Measurements from ENCODE around the gene NUP210L. TPM values are rescaled to one million over a fixed set of nuclear protein-coding genes. Genes with fewer than 3 reads are reported as not detected.

NUP210L gene
- total and polyA plus RNA-seq, 9 of the 15 experiments (the other 6 are each of a cell fraction or from before 2014, with no cell fraction given), result 0.01 to 0.04 TPM; not detected in 7

- TF ChIP-seq OTX1 (CRISPR knock-in tag; IDR thresholded peaks at IDR 0.05) (0 out of 2 replicates have a peak, but pooled peaks have one; percentile 44), POLR2AphosphoS5 (IDR thresholded peaks at IDR 0.05; ENCODE audit: control insufficient read depth, insufficient read depth, low read depth, low read length) (peak; percentile 19; the same call in 1 of the 2 replicates), CTCFL (IDR thresholded peaks at IDR 0.05; ENCODE audit: borderline replicate concordance, insufficient read depth, low read depth, low read length, poor library complexity, severe bottlenecking) (peak; percentile 76), ZNF197 (CRISPR knock-in tag; IDR thresholded peaks at IDR 0.05; ENCODE audit: low read depth) (no peak), CREBBP (IDR thresholded peaks at IDR 0.05; ENCODE audit: low read depth, low read length) (no peak), YY1 (IDR thresholded peaks at IDR 0.05; ENCODE audit: borderline replicate concordance in 1 of 3, control insufficient read depth in 1 of 3, extremely low read depth in 1 of 3, insufficient read depth in 3 of 3, insufficient read length in 1 of 3, insufficient replicate concordance in 2 of 3, low read depth in 1 of 3, low read length in 2 of 3) (peak in 1 of 3 experiments; percentile 11), SREBF1 (IDR thresholded peaks at IDR 0.05; ENCODE audit: borderline replicate concordance, low read depth, low read length) (no peak), ARHGAP35 (IDR thresholded peaks at IDR 0.05; ENCODE audit: partially characterized antibody) (no peak), ZNF12 (CRISPR knock-in tag; IDR thresholded peaks at IDR 0.05) (no peak), CBX2 (IDR thresholded peaks at IDR 0.05; ENCODE audit: insufficient read depth, low read length, poor library complexity, severe bottlenecking) (no peak), ZNF764 (CRISPR knock-in tag; IDR thresholded peaks at IDR 0.05; ENCODE audit: low read depth) (no peak), SP2 (IDR thresholded peaks at IDR 0.05; ENCODE audit: extremely low read depth, low read depth, low read length, poor library complexity, severe bottlenecking) (no peak), CHD4 (IDR thresholded peaks at IDR 0.05; ENCODE audit: insufficient read depth, insufficient replicate concordance, low read depth, low read length, poor library complexity, severe bottlenecking) (no peak)
- TF ChIP-seq, protein P1, sequence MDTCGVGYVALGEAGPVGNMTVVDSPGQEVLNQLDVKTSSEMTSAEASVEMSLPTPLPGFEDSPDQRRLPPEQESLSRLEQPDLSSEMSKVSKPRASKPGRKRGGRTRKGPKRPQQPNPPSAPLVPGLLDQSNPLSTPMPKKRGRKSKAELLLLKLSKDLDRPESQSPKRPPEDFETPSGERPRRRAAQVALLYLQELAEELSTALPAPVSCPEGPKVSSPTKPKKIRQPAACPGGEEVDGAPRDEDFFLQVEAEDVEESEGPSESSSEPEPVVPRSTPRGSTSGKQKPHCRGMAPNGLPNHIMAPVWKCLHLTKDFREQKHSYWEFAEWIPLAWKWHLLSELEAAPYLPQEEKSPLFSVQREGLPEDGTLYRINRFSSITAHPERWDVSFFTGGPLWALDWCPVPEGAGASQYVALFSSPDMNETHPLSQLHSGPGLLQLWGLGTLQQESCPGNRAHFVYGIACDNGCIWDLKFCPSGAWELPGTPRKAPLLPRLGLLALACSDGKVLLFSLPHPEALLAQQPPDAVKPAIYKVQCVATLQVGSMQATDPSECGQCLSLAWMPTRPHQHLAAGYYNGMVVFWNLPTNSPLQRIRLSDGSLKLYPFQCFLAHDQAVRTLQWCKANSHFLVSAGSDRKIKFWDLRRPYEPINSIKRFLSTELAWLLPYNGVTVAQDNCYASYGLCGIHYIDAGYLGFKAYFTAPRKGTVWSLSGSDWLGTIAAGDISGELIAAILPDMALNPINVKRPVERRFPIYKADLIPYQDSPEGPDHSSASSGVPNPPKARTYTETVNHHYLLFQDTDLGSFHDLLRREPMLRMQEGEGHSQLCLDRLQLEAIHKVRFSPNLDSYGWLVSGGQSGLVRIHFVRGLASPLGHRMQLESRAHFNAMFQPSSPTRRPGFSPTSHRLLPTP (IDR thresholded peaks at IDR 0.05; ENCODE audit: borderline replicate concordance, extremely low read depth, insufficient read length), result no peak
- TF ChIP-seq, protein P2, sequence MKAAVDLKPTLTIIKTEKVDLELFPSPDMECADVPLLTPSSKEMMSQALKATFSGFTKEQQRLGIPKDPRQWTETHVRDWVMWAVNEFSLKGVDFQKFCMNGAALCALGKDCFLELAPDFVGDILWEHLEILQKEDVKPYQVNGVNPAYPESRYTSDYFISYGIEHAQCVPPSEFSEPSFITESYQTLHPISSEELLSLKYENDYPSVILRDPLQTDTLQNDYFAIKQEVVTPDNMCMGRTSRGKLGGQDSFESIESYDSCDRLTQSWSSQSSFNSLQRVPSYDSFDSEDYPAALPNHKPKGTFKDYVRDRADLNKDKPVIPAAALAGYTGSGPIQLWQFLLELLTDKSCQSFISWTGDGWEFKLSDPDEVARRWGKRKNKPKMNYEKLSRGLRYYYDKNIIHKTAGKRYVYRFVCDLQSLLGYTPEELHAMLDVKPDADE (conservative IDR thresholded peaks at IDR 0.05; ENCODE audit: control insufficient read depth, low read depth, low read length), result no peak; the same call in 1 of the 2 replicates
- TF ChIP-seq, protein P3, sequence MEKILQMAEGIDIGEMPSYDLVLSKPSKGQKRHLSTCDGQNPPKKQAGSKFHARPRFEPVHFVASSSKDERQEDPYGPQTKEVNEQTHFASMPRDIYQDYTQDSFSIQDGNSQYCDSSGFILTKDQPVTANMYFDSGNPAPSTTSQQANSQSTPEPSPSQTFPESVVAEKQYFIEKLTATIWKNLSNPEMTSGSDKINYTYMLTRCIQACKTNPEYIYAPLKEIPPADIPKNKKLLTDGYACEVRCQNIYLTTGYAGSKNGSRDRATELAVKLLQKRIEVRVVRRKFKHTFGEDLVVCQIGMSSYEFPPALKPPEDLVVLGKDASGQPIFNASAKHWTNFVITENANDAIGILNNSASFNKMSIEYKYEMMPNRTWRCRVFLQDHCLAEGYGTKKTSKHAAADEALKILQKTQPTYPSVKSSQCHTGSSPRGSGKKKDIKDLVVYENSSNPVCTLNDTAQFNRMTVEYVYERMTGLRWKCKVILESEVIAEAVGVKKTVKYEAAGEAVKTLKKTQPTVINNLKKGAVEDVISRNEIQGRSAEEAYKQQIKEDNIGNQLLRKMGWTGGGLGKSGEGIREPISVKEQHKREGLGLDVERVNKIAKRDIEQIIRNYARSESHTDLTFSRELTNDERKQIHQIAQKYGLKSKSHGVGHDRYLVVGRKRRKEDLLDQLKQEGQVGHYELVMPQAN (IDR thresholded peaks at IDR 0.05; ENCODE audit: borderline replicate concordance), result no peak
Observed at GRCh38 chr1:154182344-154183045, 27.6 kb upstream of the NUP210L start (continued).

Data from K562 (cell line).